ENCODE measurements around the gene CREB3L1.
A peak's percentile ranks its signal among the peaks of the same experiment; 100 is the strongest.

Gene CREB3L1

GRCh38 chr11:46237248-46238077 lies 40.0 kb upstream of the CREB3L1 start:
- H3K27ac ChIP-seq = no peak overlapping the region
- peaks cover 8% of the 10 kb centered on the region for H3K9me3 ChIP-seq (ENCODE audit: severe bottlenecking)
- H3K4me3 ChIP-seq (ENCODE audit: low read depth, low read length) = peak overlapping the region; percentile 45
- peak; percentile 56 for DNase-seq
- H3K36me3 ChIP-seq = no peaks in the 10 kb centered on the region
- peaks cover 7% of the 10 kb centered on the region for H3K27me3 ChIP-seq (ENCODE audit: insufficient read depth, low read depth, severe bottlenecking)
- TF ChIP-seq CTCF (IDR thresholded peaks at IDR 0.05; ENCODE audit: low read depth, low read length) = no peak

- peak; percentile 56 for DNase-seq
- peaks cover 8% of the 10 kb centered on the region for H3K9me3 ChIP-seq (ENCODE audit: severe bottlenecking)
- H3K4me3 ChIP-seq (ENCODE audit: low read depth, low read length) = peak overlapping the region; percentile 45
- 0 out of 2 replicates have a peak, but pooled peaks have one; percentile 4 for TF ChIP-seq CTCF (IDR thresholded peaks at IDR 0.05; ENCODE audit: low read depth, low read length)
- peaks cover 7% of the 10 kb centered on the region for H3K27me3 ChIP-seq (ENCODE audit: insufficient read depth, low read depth, severe bottlenecking)
- no peak overlapping the region for H3K27ac ChIP-seq
- no peaks in the 10 kb centered on the region for H3K36me3 ChIP-seq
These were observed 39.1 kb upstream of the CREB3L1 start for GRCh38 chr11:46238078-46238966.

GRCh38 chr11:46238967-46239800 lies 38.3 kb upstream of the CREB3L1 start:
- peak; percentile 87 for DNase-seq
- Histone ChIP-seq H3K27me3 (ENCODE audit: insufficient read depth, low read depth, severe bottlenecking) (peaks cover 7% of the 10 kb centered on the region), H3K9me3 (ENCODE audit: severe bottlenecking) (peaks cover 8% of the 10 kb centered on the region), H3K4me3 (ENCODE audit: low read depth, low read length) (peak overlapping the region; percentile 45), H3K36me3 (no peaks in the 10 kb centered on the region), H3K27ac (peak overlapping the region; percentile 68)
- peak; percentile 97 for TF ChIP-seq CTCF (IDR thresholded peaks at IDR 0.05; ENCODE audit: low read depth, low read length)

GRCh38 chr11:46239801-46240061 lies 37.7 kb upstream of the CREB3L1 start:
- H3K27ac ChIP-seq = peak overlapping the region; percentile 68
- H3K36me3 ChIP-seq = no peaks in the 10 kb centered on the region
- H3K27me3 ChIP-seq (ENCODE audit: insufficient read depth, low read depth, severe bottlenecking) = peaks cover 7% of the 10 kb centered on the region
- TF ChIP-seq CTCF (IDR thresholded peaks at IDR 0.05; ENCODE audit: low read depth, low read length) = no peak
- peak overlapping the region; percentile 45 for H3K4me3 ChIP-seq (ENCODE audit: low read depth, low read length)
- peak; percentile 45 for DNase-seq
- peaks cover 8% of the 10 kb centered on the region for H3K9me3 ChIP-seq (ENCODE audit: severe bottlenecking)

GRCh38 chr11:46240371-46240770 lies 37.1 kb upstream of the CREB3L1 start:
- peaks cover 7% of the 10 kb centered on the region for H3K27me3 ChIP-seq (ENCODE audit: insufficient read depth, low read depth, severe bottlenecking)
- TF ChIP-seq CTCF (IDR thresholded peaks at IDR 0.05; ENCODE audit: low read depth, low read length) = no peak
- no peak for DNase-seq
- H3K4me3 ChIP-seq (ENCODE audit: low read depth, low read length) = no peak overlapping the region
- peaks cover 8% of the 10 kb centered on the region for H3K9me3 ChIP-seq (ENCODE audit: severe bottlenecking)
- H3K27ac ChIP-seq = no peak overlapping the region
- H3K36me3 ChIP-seq = no peaks in the 10 kb centered on the region
